Tibial artery (tissue), 4 donors: ENCODE measurements around the gene LYST.
A peak's percentile ranks its signal among the peaks of the same experiment; 100 is the strongest.
"Not testable (repeated sequence)": the region's sequence is repeated elsewhere in the genome, so short reads cannot be mapped to it uniquely, and the experiment has no call there.

Experiments
- DNase-seq, 2 donors: peaks; one replicate each; pipeline ENCODE4 v3.0.0-alpha.2; 2019
- H3K27ac ChIP-seq, 2 donors: fragments of 200-600 bp; sonication (generic) in 1 of 2; 1 replicate in 1 of 2; 2 replicates in 1 of 2; pipeline ENCODE4 v1.5.1; 2018 to 2019; ENCODE audit warnings: mild to moderate bottlenecking in 1 of 2
- H3K27me3 ChIP-seq, 2 donors: fragments of 200-600 bp; sonication (generic) in 1 of 2; one replicate each; pipeline versions ENCODE4 v1.5.1 to v1.6.0; 2016 to 2019
- H3K36me3 ChIP-seq, 3 donors: fragments of 200-600 bp; sonication (generic) in 2 of 3; one replicate each; pipeline ENCODE4 v1.5.1; 2016 to 2019; ENCODE audit warnings: mild to moderate bottlenecking in 2 of 3
- H3K4me1 ChIP-seq, 4 donors: fragments of 200-600 bp; sonication (generic) in 2 of 4; 1 replicate in 3 of 4; 2 replicates in 1 of 4; pipeline ENCODE4 v1.5.1; 2016 to 2019
- H3K4me3 ChIP-seq, 2 donors: fragments of 200-600 bp; sonication (generic) in 1 of 2; 1 replicate in 1 of 2; 2 replicates in 1 of 2; pipeline ENCODE4 v1.5.1; 2018 to 2019; ENCODE audit warnings: mild to moderate bottlenecking in 2 of 2
- H3K9me3 ChIP-seq, 3 donors: fragments of 200-600 bp; sonication (generic) in 1 of 3; one replicate each; pipeline ENCODE4 v1.5.1; 2016 to 2019
- intact Hi-C: fragments of 100-400 bp; cut with DNase I; formaldehyde crosslinking; loops from one replicate; pipeline ENCODE4 v1.15.0; 2023; ENCODE audit warnings: low total_unique reads
- TF ChIP-seq, protein P1 (sequence below), 2 experiments: fragments of 200-600 bp in 1 of 2; fragments of 450-650 bp in 1 of 2; IDR thresholded peaks; one replicate each; pipeline ENCODE4 v1.5.1; 2017 to 2019; ENCODE audit warnings: antibody characterized with exemption in 2 of 2, mild to moderate bottlenecking in 1 of 2, moderate library complexity in 1 of 2

Gene LYST

DNA sequence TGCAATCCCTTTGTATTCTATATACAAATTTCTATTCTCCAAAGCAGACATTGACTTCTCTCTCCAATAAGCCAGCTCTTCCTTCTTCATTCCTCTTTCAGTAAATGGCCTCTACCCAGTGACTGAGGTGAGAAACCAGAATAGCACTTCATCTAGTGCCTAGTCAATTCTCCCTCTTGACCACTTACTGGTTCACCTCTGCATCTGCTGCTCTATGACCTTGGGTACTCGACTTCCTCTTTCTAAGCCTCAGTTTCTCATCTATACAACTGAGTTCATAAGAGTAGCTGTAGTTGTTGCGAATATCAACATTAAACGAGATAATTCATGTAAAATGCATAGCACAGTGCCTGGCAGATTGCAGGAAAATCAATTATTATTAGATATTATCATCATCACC, 12.4 kb downstream of the LYST start:
- intact Hi-C loops: no loop called here
- TF ChIP-seq, protein P1, sequence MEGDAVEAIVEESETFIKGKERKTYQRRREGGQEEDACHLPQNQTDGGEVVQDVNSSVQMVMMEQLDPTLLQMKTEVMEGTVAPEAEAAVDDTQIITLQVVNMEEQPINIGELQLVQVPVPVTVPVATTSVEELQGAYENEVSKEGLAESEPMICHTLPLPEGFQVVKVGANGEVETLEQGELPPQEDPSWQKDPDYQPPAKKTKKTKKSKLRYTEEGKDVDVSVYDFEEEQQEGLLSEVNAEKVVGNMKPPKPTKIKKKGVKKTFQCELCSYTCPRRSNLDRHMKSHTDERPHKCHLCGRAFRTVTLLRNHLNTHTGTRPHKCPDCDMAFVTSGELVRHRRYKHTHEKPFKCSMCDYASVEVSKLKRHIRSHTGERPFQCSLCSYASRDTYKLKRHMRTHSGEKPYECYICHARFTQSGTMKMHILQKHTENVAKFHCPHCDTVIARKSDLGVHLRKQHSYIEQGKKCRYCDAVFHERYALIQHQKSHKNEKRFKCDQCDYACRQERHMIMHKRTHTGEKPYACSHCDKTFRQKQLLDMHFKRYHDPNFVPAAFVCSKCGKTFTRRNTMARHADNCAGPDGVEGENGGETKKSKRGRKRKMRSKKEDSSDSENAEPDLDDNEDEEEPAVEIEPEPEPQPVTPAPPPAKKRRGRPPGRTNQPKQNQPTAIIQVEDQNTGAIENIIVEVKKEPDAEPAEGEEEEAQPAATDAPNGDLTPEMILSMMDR (IDR thresholded peaks at IDR 0.05): no peak
- H3K27ac ChIP-seq: no peak overlapping the region
- no peak for DNase-seq
- no peaks in the 10 kb centered on the region for H3K9me3 ChIP-seq
- peaks cover 0 to 19% (median 6%) of the 10 kb centered on the region in 4 donors for H3K4me1 ChIP-seq
- no peaks in the 10 kb centered on the region for H3K27me3 ChIP-seq
- H3K36me3 ChIP-seq: no peaks in the 10 kb centered on the region
- no peak overlapping the region for H3K4me3 ChIP-seq

DNA sequence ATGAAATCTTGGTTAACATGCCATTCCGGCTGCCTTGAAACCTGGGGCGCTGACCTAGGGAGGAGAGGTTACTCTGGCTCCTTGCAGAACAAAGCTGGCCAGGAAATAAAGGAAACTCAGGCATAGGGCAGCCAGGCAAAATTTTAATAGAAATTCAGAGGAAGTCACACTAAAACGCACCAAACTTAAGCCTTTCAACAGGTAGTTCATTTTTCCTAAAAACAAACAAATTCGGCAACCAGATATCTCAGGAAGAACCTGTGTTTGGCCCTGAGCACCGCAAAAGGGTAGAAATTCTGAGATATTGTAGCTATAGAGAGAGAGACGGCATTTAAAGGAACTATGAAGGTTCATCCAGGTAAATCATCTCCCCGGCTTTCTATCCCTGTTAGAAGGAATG, 13.1 kb downstream of the LYST start:
- Histone ChIP-seq H3K9me3 (no peaks in the 10 kb centered on the region), H3K4me3 (no peak overlapping the region), H3K4me1 (peaks cover 0 to 19% (median 6%) of the 10 kb centered on the region in 4 donors), H3K36me3 (no peaks in the 10 kb centered on the region), H3K27ac (no peak overlapping the region), H3K27me3 (no peaks in the 10 kb centered on the region)
- DNase-seq: no peak
- intact Hi-C loops: no loop called here
- TF ChIP-seq, protein P1 (IDR thresholded peaks at IDR 0.05): no peak

DNA sequence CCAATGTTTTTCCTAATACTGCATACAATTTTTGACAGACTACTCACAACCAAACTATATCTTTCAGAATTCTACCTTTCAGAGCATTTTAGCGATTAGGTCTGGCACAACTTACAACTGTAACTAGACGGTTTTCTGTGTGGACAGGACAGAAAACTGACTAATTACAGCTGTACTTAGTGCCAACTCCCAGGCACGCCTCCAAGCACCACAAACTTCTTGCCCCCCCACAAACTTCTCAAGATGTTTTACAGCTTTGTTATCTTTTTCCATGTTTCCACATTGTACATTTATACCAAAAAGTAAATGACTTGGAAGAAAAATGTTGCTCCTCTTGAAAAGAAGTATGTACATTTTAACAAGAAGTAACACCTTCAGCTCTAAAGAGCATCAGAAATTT, 13.8 kb downstream of the LYST start:
- TF ChIP-seq, protein P1 (IDR thresholded peaks at IDR 0.05): no peak

DNA sequence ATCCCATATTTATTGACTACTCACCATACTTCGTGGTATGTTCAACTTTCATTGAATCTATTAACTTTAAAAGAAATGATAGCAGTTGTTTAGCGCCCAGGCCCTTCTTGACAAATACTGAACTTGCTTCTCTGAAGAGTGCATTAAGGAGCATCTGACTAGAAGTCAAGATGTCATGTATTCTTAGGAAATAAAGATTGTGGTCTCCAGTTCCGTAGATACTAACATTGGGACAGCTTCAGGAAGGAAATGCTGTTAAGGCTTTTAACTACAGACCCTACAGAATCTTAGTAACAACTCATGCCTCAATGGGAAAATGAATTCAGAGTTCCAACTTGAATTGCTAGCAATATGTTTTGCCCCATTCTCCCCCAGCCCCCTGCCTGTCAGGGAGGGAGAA, 14.8 kb downstream of the LYST start:
- peaks cover 0 to 19% (median 6%) of the 10 kb centered on the region in 4 donors for H3K4me1 ChIP-seq
- TF ChIP-seq, protein P1 (IDR thresholded peaks at IDR 0.05): no peak
- no peaks in the 10 kb centered on the region for H3K9me3 ChIP-seq
- intact Hi-C loops: no loop called here
- H3K36me3 ChIP-seq: no peaks in the 10 kb centered on the region
- H3K27ac ChIP-seq: no peak overlapping the region
- H3K4me3 ChIP-seq: no peak overlapping the region
- no peak for DNase-seq
- H3K27me3 ChIP-seq: no peaks in the 10 kb centered on the region

More for the DNA sequence above, 13.8 kb downstream of the LYST start:
- intact Hi-C loops: no loop called here
- no peak for DNase-seq
- no peaks in the 10 kb centered on the region for H3K9me3 ChIP-seq
- H3K27ac ChIP-seq: no peak overlapping the region
- no peak overlapping the region for H3K4me3 ChIP-seq
- H3K36me3 ChIP-seq: no peaks in the 10 kb centered on the region
- peaks cover 0 to 19% (median 6%) of the 10 kb centered on the region in 4 donors for H3K4me1 ChIP-seq
- H3K27me3 ChIP-seq: no peaks in the 10 kb centered on the region

DNA sequence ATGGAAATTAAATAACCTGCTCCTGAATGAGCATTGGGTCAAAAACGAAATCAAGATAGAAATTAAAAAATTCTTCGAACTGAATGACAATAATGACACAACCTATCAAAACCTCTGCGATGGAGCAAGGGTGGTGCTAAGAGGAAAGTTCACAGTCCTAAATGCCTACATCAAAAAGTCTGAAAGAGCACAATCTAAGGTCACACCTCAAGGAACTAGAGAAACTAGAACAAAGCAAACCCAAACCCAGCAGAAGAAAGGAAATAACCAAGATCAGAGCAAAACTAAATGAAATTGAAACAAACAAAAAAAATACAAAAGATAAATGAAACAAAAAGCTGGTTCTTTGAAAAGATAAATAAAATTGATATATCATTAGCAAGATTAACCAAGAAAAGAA, 18.5 kb downstream of the LYST start:
- H3K27me3 ChIP-seq, DNase-seq, intact Hi-C loops, H3K36me3 ChIP-seq, H3K9me3 ChIP-seq, H3K4me3 ChIP-seq, H3K27ac ChIP-seq: not testable (repeated sequence)
- H3K4me1 ChIP-seq: peaks cover 0 to 31% (median 15%) of the 10 kb centered on the region in 4 donors

DNA sequence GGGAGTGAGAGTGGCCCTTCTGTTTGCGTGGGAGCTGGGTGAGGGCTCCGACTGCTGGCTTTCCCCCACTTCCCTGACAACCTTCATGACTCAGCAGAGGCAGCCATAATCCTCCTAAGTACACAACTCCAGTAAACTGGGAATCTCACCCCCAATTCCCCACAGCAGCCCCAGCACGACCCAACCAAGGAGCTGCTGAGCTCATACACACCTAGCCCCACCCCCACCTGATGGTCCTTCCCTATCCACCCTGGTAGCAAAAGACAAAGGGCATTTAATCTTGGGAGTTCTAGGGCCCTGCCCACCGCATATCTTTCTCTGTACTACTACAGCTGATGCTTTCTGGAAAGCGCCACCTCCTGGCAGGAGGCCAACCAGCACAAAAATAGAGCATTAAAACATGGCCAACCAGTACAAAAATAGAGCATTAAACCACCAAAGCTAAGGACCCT, 21.0 kb downstream of the LYST start:
- Histone ChIP-seq H3K4me1 (peaks cover 0 to 19% (median 11%) of the 10 kb centered on the region in 4 donors), H3K27ac (peak overlapping the region; percentile 19 to 42)
- H3K9me3 ChIP-seq, H3K4me3 ChIP-seq, H3K27me3 ChIP-seq, H3K36me3 ChIP-seq, intact Hi-C loops: not testable (repeated sequence)
- peak in 1 of 2 donors; percentile 72 for DNase-seq

DNA sequence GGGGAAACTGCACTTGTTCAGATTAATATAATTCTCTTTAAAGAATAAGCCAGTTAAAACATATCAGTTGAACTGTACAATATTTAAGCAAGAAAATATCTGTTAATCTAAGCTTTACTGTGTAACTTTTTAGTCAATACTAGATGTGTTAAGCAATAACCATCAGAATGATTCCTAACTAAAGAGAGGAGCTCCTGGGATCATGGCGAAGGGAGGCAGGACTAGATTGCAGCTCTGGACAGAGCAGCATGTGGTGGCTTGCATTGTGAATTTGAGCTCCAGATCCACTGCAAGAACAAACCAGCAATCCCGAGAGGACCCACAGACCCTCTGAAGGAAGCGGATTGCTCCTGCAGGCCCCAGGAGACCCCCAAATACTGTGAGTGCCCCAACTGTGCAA, 21.9 kb downstream of the LYST start:
- H3K27ac ChIP-seq: no peak overlapping the region
- H3K27me3 ChIP-seq: no peaks in the 10 kb centered on the region
- H3K9me3 ChIP-seq: no peaks in the 10 kb centered on the region
- no peak overlapping the region for H3K4me3 ChIP-seq
- intact Hi-C loops: no loop called here
- H3K4me1 ChIP-seq: peaks cover 0 to 15% (median 11%) of the 10 kb centered on the region in 4 donors
- DNase-seq: no peak
- TF ChIP-seq, protein P1 (IDR thresholded peaks at IDR 0.05): no peak
- H3K36me3 ChIP-seq: no peaks in the 10 kb centered on the region
